KG1 (cell line): ENCODE results near the gene CDK18.
A peak's percentile ranks its signal among the peaks of the same experiment; 100 is the strongest.
"Not testable (repeated sequence)": the region's sequence is repeated elsewhere in the genome, so short reads cannot be mapped to it uniquely, and the experiment has no call there.

ENCODE experiments used
- DNase-seq: peaks from one replicate; lab custom pipeline; 2025; lab: John Stamatoyannopoulos, UW

The CDK18 gene

GRCh38 chr1:205481218-205481617 is 23.3 kb upstream of the CDK18 start:
- no peak for DNase-seq

GRCh38 chr1:205481629-205482151 is 22.8 kb upstream of the CDK18 start:
- no peak for DNase-seq

- DNase-seq = not testable (repeated sequence)
Observed at GRCh38 chr1:205482587-205482986, 21.9 kb upstream of the CDK18 start.

GRCh38 chr1:205483372-205483771 is 21.1 kb upstream of the CDK18 start:
- no peak for DNase-seq

GRCh38 chr1:205484985-205485967 is 19.2 kb upstream of the CDK18 start:
- peak; percentile 18 for DNase-seq

- DNase-seq = no peak
Observed at GRCh38 chr1:205486258-205486657, 18.2 kb upstream of the CDK18 start.

- DNase-seq = peak; percentile 22
Observed at GRCh38 chr1:205488074-205488723, 16.3 kb upstream of the CDK18 start.

GRCh38 chr1:205491794-205492193 is 12.7 kb upstream of the CDK18 start:
- no peak for DNase-seq

DNA sequence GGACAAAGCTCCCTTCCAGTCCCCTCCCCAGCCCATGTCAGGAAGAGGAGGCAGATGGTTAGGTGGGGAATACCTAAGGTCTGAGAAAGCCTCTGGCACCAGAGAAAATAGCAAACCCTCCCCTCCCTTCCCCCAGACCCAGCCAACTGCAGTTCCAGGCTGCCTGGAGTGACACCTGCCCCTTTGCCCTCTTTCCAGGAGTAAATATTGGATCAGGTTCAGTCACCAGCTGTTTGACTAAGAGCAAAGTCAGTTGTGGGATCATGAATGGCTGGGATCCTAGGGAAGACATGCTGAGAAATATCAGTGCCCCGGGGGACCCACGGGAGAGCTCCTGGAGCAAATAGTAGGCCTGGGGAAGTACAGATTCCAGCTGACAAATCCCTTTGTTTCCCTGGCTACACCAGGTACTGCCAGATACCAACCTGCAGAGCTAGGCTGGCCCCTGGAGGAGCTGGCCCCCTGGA is 12.2 kb upstream of the CDK18 start:
- DNase-seq = no peak

- no peak for DNase-seq
Observed at GRCh38 chr1:205492774-205493173, 11.7 kb upstream of the CDK18 start.

DNA sequence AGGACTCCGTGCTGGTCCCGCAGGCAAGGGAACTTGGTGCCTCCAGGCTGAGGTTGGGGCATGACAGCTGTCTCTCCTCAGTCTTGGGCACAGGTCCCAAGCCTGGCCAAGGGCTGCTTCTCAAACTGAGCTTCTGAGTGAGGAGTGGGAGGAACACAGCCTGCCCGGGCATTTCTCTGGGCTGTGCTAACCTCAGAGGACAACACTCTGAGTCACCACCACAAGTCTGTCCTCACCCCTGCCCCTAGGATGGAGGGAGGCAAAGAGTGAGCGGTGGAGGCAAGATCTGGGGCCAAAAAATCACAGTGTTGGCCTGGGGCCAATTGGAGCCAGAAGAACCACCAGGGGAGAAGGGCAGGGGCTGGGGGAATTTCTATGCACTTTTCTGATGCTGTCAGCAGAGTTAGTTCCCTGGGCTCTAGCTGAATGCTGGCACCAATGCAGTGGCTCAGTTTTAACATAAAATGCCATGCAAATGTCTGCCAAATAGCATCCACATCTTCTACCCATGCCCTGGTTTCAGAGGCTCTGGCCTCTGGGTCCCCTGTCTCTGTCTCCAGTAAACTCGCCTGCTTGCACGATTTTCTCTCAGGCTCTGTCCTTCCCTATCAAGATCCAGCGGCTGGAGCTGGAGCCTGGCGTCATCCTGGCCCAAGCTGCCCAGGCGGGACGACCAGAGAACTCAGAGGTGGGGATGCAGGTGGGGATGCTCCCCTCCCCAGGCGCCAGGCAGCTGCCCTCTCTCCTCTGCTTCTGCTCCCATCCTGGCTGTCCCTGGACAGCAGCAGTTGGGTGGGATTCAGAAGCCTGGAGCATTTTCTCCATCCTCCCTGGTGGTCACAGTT is 11.0 kb upstream of the CDK18 start:
- no peak for DNase-seq

- no peak for DNase-seq
Observed at GRCh38 chr1:205494115-205494514, 10.4 kb upstream of the CDK18 start.

DNA sequence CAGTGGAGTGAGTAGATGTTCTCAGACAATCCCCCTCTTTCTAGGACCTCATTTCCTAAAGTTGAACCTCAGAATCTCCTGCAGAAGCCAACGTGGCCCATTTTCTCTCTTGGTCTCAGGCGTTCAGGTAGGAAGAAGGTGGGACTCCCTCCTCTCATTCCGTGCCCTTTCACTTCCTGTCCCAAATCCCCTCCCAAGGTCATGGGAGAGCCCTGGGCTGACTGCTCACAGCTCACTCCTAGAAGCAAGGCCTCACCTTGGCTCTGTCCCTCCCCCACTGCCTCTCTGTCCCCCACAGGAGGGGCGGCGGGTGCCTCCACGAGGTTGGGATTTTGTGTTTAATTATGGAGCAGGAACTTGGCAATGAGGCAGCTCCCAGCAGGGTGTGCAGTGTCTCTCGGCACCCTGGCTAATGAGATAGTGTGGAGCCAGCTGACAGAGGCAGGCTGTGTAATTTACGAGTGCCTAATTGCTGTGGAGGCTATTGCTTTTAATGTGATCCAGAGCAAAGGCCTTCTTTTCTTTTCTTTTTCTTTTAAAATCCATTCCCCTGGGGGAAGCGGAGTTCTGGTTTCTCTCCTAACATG is 9.1 kb upstream of the CDK18 start:
- DNase-seq = no peak

DNA sequence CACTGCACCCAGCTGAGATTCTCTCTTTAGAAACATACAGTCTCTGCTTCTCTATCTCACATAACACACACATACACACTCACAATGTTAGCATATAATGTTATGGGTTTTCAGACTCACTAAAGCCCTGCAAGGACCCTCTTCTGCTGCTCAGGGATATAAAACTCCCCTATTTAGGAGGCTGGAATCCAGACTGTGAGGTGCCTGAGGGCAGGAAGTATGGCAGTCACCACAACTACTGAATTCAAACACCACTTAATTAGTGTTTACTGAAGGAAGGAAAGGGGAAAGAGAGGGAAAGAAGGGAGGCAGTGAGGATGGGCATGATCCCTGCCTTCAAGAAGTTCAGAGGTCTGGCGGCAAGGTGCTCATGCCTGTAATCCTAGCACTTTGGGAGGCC is 7.8 kb upstream of the CDK18 start:
- DNase-seq = no peak

DNA sequence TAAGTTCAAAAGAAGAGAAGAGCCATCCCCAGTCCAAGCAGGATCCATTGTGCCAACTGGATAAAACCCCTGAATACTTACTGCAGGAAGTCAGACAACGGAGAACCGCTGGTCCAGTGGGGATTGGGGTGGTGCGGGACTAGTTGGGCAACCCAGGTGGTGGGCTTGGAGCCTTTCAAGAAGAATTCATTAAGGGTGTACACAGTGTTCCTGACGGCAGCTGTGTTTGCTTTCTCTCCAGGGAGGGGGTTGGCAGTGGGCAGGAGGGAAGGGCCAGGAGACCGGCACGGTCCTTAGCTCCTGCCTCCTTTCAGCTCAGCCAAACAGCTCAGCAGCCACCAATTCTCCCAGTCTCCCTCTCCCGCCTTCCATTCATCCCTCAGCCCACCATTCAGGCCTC is 7.1 kb upstream of the CDK18 start:
- no peak for DNase-seq

DNA sequence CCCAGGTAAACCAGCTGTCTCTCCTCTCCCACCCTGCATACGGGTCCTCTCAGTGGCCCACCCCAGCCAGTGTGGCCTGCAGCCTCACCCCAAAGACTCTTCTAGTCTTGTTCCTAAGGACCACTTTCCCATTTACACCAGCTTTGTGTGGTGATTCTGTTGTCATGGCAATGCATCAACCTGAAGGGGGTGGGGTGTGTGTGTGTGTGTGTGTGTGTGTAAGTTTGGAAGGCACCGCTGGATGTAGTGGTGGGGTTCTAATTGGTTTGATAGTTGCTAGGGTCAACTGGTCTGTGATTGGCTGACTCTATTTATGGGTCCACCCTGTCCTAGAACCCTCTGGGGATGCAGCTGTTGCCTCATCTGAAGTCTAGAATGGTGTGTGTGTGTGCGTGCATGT is 4.7 kb upstream of the CDK18 start:
- DNase-seq = no peak

DNA sequence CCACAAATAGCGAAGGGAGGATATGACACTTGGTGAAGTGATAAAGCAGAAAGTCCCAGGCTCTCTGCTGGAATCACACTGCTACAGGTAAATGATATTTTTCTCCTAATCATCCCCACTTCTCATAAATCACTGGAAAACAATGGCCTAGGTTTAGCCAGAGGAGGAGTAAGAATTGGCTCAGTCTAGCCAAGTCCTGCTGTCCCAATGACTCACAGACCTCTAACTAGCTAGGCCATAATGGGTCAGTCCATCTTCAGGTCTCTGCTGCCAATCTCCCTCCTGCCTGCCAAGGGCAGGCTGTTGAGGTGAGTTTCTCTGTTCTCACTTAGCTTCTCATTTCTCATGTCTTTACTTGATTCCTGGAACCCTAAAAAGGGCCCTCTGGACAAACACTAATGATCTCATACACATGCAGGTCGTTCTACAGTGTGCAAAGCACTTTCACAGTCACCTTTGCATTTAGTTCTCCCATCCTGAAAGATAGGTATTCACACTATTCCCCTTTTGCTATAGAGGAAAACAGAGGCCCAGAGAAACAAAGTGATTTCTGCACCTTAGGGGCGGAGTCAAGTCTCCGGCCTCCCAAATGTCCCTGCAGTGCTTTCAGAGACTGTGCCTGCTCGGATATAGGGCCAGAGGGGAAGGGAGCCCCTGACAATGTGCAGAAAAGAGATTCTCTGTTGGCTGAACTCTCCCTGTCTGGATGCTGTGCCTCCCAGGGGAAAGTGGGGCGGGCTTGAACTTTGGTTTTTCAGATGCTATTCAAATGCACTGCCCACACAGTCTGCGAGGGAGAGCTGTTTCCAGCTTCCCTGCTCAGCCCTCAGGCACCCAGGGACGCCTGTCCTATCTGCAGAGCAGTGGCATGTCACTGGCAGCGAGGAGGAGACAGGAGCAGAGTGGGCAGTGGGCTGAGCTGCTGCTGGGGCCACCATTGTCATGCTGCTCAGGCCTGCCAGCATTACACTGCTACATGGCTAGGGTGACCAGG is 3.9 kb upstream of the CDK18 start:
- DNase-seq = no peak

GRCh38 chr1:205502111-205502810 is 2.2 kb upstream of the CDK18 start:
- DNase-seq = no peak

- no peak for DNase-seq
Observed at GRCh38 chr1:205502992-205503391, 1.5 kb upstream of the CDK18 start.
